ENCODE measurements around the gene ZXDC.

The ZXDC gene

DNA sequence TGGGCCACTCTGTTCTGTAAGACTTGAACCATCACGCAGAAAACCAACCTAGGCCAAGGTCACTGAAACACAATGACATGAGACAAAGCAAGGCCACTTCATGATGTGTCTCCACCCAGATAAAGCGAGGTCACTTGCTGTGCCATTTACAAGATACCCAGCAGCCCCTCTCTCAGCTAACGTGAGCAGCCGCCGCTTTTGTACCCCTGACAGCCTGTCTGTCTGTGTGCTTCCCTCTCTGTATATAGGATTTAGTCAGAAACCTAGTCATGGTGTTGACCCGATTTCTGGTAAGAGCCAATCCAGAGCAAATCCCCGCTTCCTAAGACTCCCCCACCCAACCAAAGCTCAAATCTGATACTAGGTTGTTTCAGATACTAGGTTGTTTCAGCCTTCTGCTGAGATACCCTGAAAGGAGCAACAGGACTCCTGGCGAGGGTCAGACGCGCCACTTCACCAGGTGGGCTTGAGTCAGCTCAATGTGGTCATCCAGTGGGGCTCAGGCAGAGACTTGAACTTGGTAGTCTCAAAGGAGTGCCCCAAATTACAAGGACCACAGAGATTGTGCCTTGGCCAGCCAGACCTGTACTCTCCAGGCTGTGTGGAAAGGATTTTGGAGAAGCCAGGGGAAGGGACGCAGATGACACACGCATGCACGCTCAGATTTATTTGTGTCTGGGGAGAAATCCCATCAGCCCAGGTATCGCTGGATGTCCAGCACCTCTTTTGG is 3.1 kb upstream of the ZXDC start:
- no peak overlapping the region for H3K27ac ChIP-seq (ENCODE audit: low read depth, low read length)
- H3K79me2 ChIP-seq (ENCODE audit: control insufficient read depth, low read length): peaks cover 14% of the 10 kb centered on the region
- TF ChIP-seq, protein P1, sequence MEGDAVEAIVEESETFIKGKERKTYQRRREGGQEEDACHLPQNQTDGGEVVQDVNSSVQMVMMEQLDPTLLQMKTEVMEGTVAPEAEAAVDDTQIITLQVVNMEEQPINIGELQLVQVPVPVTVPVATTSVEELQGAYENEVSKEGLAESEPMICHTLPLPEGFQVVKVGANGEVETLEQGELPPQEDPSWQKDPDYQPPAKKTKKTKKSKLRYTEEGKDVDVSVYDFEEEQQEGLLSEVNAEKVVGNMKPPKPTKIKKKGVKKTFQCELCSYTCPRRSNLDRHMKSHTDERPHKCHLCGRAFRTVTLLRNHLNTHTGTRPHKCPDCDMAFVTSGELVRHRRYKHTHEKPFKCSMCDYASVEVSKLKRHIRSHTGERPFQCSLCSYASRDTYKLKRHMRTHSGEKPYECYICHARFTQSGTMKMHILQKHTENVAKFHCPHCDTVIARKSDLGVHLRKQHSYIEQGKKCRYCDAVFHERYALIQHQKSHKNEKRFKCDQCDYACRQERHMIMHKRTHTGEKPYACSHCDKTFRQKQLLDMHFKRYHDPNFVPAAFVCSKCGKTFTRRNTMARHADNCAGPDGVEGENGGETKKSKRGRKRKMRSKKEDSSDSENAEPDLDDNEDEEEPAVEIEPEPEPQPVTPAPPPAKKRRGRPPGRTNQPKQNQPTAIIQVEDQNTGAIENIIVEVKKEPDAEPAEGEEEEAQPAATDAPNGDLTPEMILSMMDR (IDR thresholded peaks at IDR 0.05; ENCODE audit: low read depth, low read length, poor library complexity, severe bottlenecking): no peak
- no peak for TF ChIP-seq EZH2phosphoT487 (IDR thresholded peaks at IDR 0.05; ENCODE audit: borderline replicate concordance, low read length)

DNA sequence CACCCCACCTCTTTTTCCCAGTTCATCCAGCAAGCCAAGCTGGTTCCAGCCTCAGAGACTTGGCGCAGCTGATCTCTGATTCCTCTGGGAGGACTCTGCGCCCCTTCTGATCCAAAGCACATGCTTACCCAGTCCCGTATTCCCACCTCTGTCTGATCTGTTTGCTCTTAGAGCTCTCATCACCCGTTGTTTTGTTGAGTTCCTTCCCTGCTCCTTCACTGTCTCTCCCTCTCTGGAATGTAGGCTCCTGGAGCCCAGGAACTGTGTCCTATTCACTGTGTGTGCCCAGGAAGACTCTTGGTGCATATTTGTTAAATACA is 1.3 kb upstream of the ZXDC start:
- H3K9me3 ChIP-seq (ENCODE audit: control insufficient read depth, insufficient read depth, low read length): no peaks in the 10 kb centered on the region
- H4K20me1 ChIP-seq (ENCODE audit: control insufficient read depth, insufficient read depth, low read depth, low read length): peaks cover 17% of the 10 kb centered on the region
- no peaks in the 10 kb centered on the region for H3K9me2 ChIP-seq (replicated peaks; ENCODE audit: control insufficient read depth, low read length)
- H3K36me3 ChIP-seq (ENCODE audit: control insufficient read depth, low read length): peaks cover 27% of the 10 kb centered on the region
- no peak overlapping the region for H3K4me2 ChIP-seq (ENCODE audit: low read length)
- H3F3A ChIP-seq (ENCODE audit: control insufficient read depth, insufficient read depth): 0 out of 2 replicates have a peak, but pooled peaks cover 2% of the 10 kb centered on the region
- H3K79me2 ChIP-seq (ENCODE audit: control insufficient read depth, low read length): peaks cover 32% of the 10 kb centered on the region
- TF ChIP-seq, protein P1 (IDR thresholded peaks at IDR 0.05; ENCODE audit: low read depth, low read length, poor library complexity, severe bottlenecking): no peak
- TF ChIP-seq EZH2phosphoT487 (IDR thresholded peaks at IDR 0.05; ENCODE audit: borderline replicate concordance, low read length): no peak
- no peaks in the 10 kb centered on the region for H3K27me3 ChIP-seq (ENCODE audit: control insufficient read depth, low read length)
- no peak overlapping the region for H3K4me3 ChIP-seq (ENCODE audit: low read length)
- peaks cover 24% of the 10 kb centered on the region for H3K4me1 ChIP-seq (ENCODE audit: control insufficient read depth, low read length)
- H3K27ac ChIP-seq (ENCODE audit: low read depth, low read length): no peak overlapping the region

More for the DNA sequence above, 3.1 kb upstream of the ZXDC start:
- peaks cover under 1% of the 10 kb centered on the region for H4K20me1 ChIP-seq (ENCODE audit: control insufficient read depth, insufficient read depth, low read depth, low read length)
- H3K4me2 ChIP-seq (ENCODE audit: low read length): no peak overlapping the region
- H3K9me3 ChIP-seq (ENCODE audit: control insufficient read depth, insufficient read depth, low read length): no peaks in the 10 kb centered on the region
- H3K4me3 ChIP-seq (ENCODE audit: low read length): no peak overlapping the region
- H3K4me1 ChIP-seq (ENCODE audit: control insufficient read depth, low read length): peaks cover 7% of the 10 kb centered on the region
- H3K27me3 ChIP-seq (ENCODE audit: control insufficient read depth, low read length): no peaks in the 10 kb centered on the region
- 0 out of 2 replicates have a peak, but pooled peaks cover 2% of the 10 kb centered on the region for H3F3A ChIP-seq (ENCODE audit: control insufficient read depth, insufficient read depth)
- H3K36me3 ChIP-seq (ENCODE audit: control insufficient read depth, low read length): peaks cover 10% of the 10 kb centered on the region
- no peaks in the 10 kb centered on the region for H3K9me2 ChIP-seq (replicated peaks; ENCODE audit: control insufficient read depth, low read length)

DNA sequence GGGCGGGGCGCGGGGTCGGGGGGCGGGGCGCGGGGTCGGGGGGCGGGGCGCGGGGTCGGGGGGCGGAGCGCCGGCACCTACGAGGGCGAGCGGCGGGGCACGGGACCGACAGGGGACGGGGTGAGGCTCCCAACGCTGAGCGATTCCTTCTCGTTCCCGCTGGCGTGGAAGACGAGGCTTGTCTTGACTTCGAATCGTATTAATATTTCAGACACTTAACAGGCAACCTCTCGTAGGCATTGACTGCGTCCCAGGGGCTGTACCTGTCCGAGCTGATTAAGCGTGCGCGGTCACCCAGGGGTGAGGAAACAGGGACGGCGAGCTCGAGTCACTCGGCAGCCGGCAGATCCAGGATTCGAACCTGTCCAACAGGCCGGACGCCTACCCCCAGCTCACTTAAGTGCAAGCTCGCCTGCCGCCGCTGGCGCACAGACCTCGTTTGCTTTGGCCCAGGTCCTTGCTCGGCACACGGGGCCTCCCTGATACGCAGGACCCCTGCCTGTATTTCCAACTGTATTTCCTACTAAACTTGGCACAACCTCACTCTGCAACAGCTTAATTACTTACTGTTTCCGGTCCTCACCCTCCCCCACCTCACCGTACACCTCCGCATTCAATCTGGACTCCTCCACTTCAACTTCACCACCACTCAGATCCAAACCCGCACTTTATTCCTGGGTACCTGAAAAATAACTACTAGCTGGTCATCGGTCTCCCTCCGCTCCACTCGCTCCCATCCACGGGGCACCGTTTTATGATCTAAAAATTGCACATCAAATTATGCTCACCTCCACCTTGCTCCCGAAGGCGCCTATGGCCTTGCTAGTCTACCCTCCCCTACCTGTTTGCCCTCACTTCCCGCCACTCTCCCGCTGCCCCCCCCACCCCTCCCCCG is 722 bp upstream of the ZXDC start:
- TF ChIP-seq, protein P1 (IDR thresholded peaks at IDR 0.05; ENCODE audit: low read depth, low read length, poor library complexity, severe bottlenecking): no peak
- no peak for TF ChIP-seq EZH2phosphoT487 (IDR thresholded peaks at IDR 0.05; ENCODE audit: borderline replicate concordance, low read length)
- no peaks in the 10 kb centered on the region for H3K27me3 ChIP-seq (ENCODE audit: control insufficient read depth, low read length)
- H4K20me1 ChIP-seq (ENCODE audit: control insufficient read depth, insufficient read depth, low read depth, low read length): peaks cover 20% of the 10 kb centered on the region
- H3K4me3 ChIP-seq (ENCODE audit: low read length): peak overlapping the region; percentile 84
- peak overlapping the region; percentile 95 for H3K4me2 ChIP-seq (ENCODE audit: low read length)
- H3K36me3 ChIP-seq (ENCODE audit: control insufficient read depth, low read length): peaks cover 33% of the 10 kb centered on the region
- peaks cover 26% of the 10 kb centered on the region for H3K4me1 ChIP-seq (ENCODE audit: control insufficient read depth, low read length)
- peaks cover 38% of the 10 kb centered on the region for H3K79me2 ChIP-seq (ENCODE audit: control insufficient read depth, low read length)
- no peaks in the 10 kb centered on the region for H3K9me3 ChIP-seq (ENCODE audit: control insufficient read depth, insufficient read depth, low read length)
- 0 out of 2 replicates have a peak, but pooled peaks cover 2% of the 10 kb centered on the region for H3F3A ChIP-seq (ENCODE audit: control insufficient read depth, insufficient read depth)
- no peaks in the 10 kb centered on the region for H3K9me2 ChIP-seq (replicated peaks; ENCODE audit: control insufficient read depth, low read length)
- H3K27ac ChIP-seq (ENCODE audit: low read depth, low read length): no peak overlapping the region

Measured in DOHH2 (cell line).